B cell (primary cell): ENCODE measurements around the gene B4GALNT4. TPM values are rescaled to one million over a fixed set of nuclear protein-coding genes. Genes with fewer than 3 reads are reported as not detected.

Source experiments
- ATAC-seq: fragments of 200-7000 bp; cut with Tn5 transposase; one replicate; pipeline ENCODE4 v1.10.0; 2021; ENCODE audit warnings: low read depth, mild to moderate bottlenecking, moderate number of reproducible peaks, moderate library complexity
- CTCF ChIA-PET: fragments of 350-600 bp; sonication (Branson Sonifier 250); formaldehyde crosslinking; loops from one replicate; lab custom pipeline; 2021; ENCODE audit warnings: antibody characterized with exemption, inconsistent platforms; lab: Charles Lee
- POLR2A ChIA-PET: fragments of 350-600 bp; sonication (Branson Sonifier 250); formaldehyde crosslinking; loops from one replicate; lab custom pipeline; 2021; ENCODE audit warnings: antibody characterized with exemption; lab: Charles Lee
- DNase-seq: peaks from one replicate; pipeline ENCODE4 v3.0.0; 2013
- H2AFZ ChIP-seq: 2 replicates; pipeline ENCODE4 v1.6.1; 2012; ENCODE audit warnings: mild to moderate bottlenecking, low read depth, low read length; ENCODE audit not compliant: insufficient read depth, poor library complexity, severe bottlenecking
- H3K27ac ChIP-seq, 2 donors: 1 replicate in 1 of 2; 2 replicates in 1 of 2; pipeline ENCODE4 v1.5.1; 2012 to 2013; ENCODE audit warnings: low read length in 2 of 2, mild to moderate bottlenecking in 2 of 2, moderate library complexity in 1 of 2
- H3K27me3 ChIP-seq, 4 experiments: fragments of 200-600 bp in 1 of 4; sonication (generic) in 1 of 4; replicated peaks in 1 of 4; 1 replicate in 2 of 4; 2 replicates in 2 of 4; pipeline versions ENCODE4 v1.6.1 to v1.7.0; 2013 to 2016; ENCODE audit warnings: low read length in 3 of 4, mild to moderate bottlenecking in 2 of 4, mixed read lengths in 1 of 4, moderate library complexity in 1 of 4; ENCODE audit not compliant: insufficient read depth in 4 of 4, control insufficient read depth in 3 of 4; ENCODE audit errors: control extremely low read depth in 1 of 4
- H3K36me3 ChIP-seq, 2 experiments: replicated peaks in 1 of 2; 1 replicate in 1 of 2; 2 replicates in 1 of 2; pipeline versions ENCODE4 v1.6.1 to v1.7.1; 2013; ENCODE audit warnings: low read length in 1 of 2; ENCODE audit not compliant: insufficient read depth in 2 of 2, control insufficient read depth in 1 of 2; ENCODE audit errors: control extremely low read depth in 1 of 2, extremely low read depth in 1 of 2
- H3K4me1 ChIP-seq, 2 donors: fragments of 200-600 bp in 1 of 2; sonication (generic) in 1 of 2; 1 replicate in 1 of 2; 2 replicates in 1 of 2; pipeline versions ENCODE4 v1.5.1 to v1.6.1; 2013 to 2017; ENCODE audit warnings: low read length in 2 of 2; ENCODE audit not compliant: control insufficient read depth in 2 of 2, insufficient read depth in 2 of 2
- H3K4me2 ChIP-seq: replicated peaks from 2 replicates; pipeline ENCODE3; 2012; ENCODE audit warnings: mild to moderate bottlenecking, low read depth, low read length; ENCODE audit not compliant: poor library complexity, severe bottlenecking
- H3K4me3 ChIP-seq, 5 experiments: fragments of 200-600 bp in 1 of 5; sonication (generic) in 1 of 5; 1 replicate in 3 of 5; 2 replicates in 2 of 5; pipeline versions ENCODE4 v1.5.1 to v1.7.0; 2011 to 2016; ENCODE audit warnings: low read length in 4 of 5, mild to moderate bottlenecking in 4 of 5, low read depth in 2 of 5, control low read depth in 1 of 5, moderate library complexity in 1 of 5; ENCODE audit not compliant: insufficient read depth in 1 of 5; ENCODE audit errors: control extremely low read depth in 1 of 5, extremely low read depth in 1 of 5
- H3K79me2 ChIP-seq: fragments of 200-600 bp; sonication (generic); one replicate; pipeline ENCODE4 v1.6.0; 2016; ENCODE audit warnings: low read length; ENCODE audit not compliant: control insufficient read depth, insufficient read depth
- H3K9ac ChIP-seq: fragments of 200-600 bp; sonication (generic); 2 replicates; pipeline ENCODE4 v1.6.1; 2017; ENCODE audit warnings: mild to moderate bottlenecking, low read length, moderate library complexity
- H3K9me3 ChIP-seq, 3 donors: one replicate each; pipeline versions ENCODE4 v1.6.1 to v1.7.1; 2013; ENCODE audit warnings: low read length in 2 of 3; ENCODE audit not compliant: control insufficient read depth in 2 of 3, insufficient read depth in 1 of 3; ENCODE audit errors: control extremely low read depth in 1 of 3
- H4K20me1 ChIP-seq: 2 replicates; pipeline ENCODE4 v1.6.0; 2012; ENCODE audit warnings: mild to moderate bottlenecking, low read length; ENCODE audit not compliant: insufficient read depth, control insufficient read depth, poor library complexity, severe bottlenecking
- H3K27ac Mint-ChIP-seq: one replicate; pipeline ENCODE4 v1.8.0; 2021; ENCODE audit warnings: mixed read lengths
- H3K27me3 Mint-ChIP-seq: one replicate; pipeline ENCODE4 v1.8.0; 2021; ENCODE audit warnings: mixed read lengths
- H3K4me1 Mint-ChIP-seq: one replicate; pipeline ENCODE4 v1.8.0; 2021; ENCODE audit warnings: mixed read lengths
- H3K4me3 Mint-ChIP-seq: one replicate; pipeline ENCODE4 v1.8.0; 2021; ENCODE audit warnings: mixed read lengths
- H3K9me3 Mint-ChIP-seq: one replicate; pipeline ENCODE4 v1.8.0; 2022; ENCODE audit warnings: mixed read lengths; ENCODE audit not compliant: insufficient read depth
- EZH2 ChIP-seq: IDR thresholded peaks from 2 replicates; pipeline ENCODE4 v1.6.1; 2012; ENCODE audit warnings: borderline replicate concordance, low read depth, mild to moderate bottlenecking, moderate library complexity, low read length; ENCODE audit not compliant: insufficient read depth, poor library complexity, severe bottlenecking
- WGBS: methylation state at CpG from one replicate; pipeline ENCODE4 v1.1.5; 2013; ENCODE audit warnings: missing lambda C conversion rate; ENCODE audit not compliant: insufficient coverage; 5-methylcytosine and 5-hydroxymethylcytosine counted together
- intact Hi-C: fragments of 100-400 bp; cut with micrococcal nuclease; formaldehyde crosslinking; loops from one replicate; pipeline ENCODE4 v1.10.0; 2022
- polyA plus RNA-seq: library from polyadenylated mRNA; depleted of rRNA; stranded (reverse); fragments of >200 nt; gene quantifications from 2 replicates; pipeline ENCODE4 v1.2.3, GENCODE V29; 2012
- total RNA-seq, 2 donors: library from RNA; stranded (reverse); fragments of 120-200 nt in 1 of 2; gene quantifications; 1 replicate in 1 of 2; 2 replicates in 1 of 2; pipeline versions ENCODE4 v1.2.3 to v1.2.4, GENCODE V29; 2013 to 2022
- TF ChIP-seq, protein P1 (sequence below): fragments of 200-600 bp; IDR thresholded peaks from one replicate; pipeline ENCODE4 v1.8.0; 2022; ENCODE audit warnings: antibody characterized with exemption, mild to moderate bottlenecking

The B4GALNT4 gene
- total and polyA plus RNA-seq, 2 donors (not counting 1 experiment from before 2014, with no cell fraction given) = not detected

DNA sequence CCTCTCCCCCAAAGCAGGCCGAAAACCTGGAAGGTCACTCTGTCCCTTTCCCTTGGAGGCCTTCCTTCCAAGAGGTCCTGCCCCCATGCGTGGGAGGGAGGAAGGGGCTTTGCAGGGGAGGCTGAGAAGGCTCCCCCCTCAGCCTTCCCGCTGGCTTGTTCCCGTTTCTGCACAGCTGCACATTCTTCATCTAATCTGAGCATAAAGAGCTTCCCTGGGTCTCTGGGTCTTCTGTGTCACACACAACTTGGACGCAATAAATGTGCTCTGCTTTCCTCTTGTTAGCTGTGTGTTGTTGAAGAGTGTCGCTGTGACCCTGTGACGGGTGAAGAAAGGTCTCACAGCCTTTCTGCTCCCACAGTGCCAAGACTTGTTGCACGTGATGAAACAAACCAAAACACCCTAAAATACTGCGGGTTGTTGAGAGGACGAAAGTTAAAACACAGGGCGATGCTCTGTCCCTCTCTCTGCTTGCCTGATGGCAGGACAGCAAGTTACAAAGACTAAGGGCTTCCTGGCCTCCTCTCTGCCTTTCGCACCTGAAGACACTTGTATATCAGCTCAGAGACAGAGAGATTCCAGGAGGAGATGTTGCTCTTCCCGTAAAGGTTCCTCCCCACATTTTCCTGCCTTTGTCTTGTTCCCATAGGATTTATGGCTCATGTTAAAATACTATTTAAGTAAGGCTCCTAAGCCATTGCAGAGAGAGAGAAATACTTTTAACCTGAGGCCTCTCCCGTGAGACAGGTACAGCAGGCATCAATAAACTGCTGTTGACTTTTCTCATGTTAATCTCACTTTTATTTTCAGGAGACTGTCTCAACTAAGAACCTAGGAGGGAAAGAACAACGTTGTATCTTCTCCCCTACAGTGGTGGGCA, 33.3 kb upstream of the B4GALNT4 start:
- no peaks in the 10 kb centered on the region for H3K27me3 ChIP-seq
- H3K27ac Mint-ChIP-seq = peak overlapping the region; percentile 23
- H3K9me3 ChIP-seq = peaks cover 0 to 6% (median 0%) of the 10 kb centered on the region in 3 donors
- no peaks in the 10 kb centered on the region for H3K27me3 Mint-ChIP-seq
- CTCF ChIA-PET = no interaction called here
- no peak overlapping the region for H3K9ac ChIP-seq
- intact Hi-C loops = no loop called here
- no peak for ATAC-seq
- WGBS = 42% methylated on average over 4 of the region's 15 CpGs
- no peak overlapping the region for H3K27ac ChIP-seq
- H3K9me3 Mint-ChIP-seq = no peaks in the 10 kb centered on the region
- no peak for DNase-seq
- no peaks in the 10 kb centered on the region for H3K36me3 ChIP-seq
- peaks cover 21% of the 10 kb centered on the region for H3K4me1 Mint-ChIP-seq
- no peak overlapping the region for H3K4me3 ChIP-seq
- POLR2A ChIA-PET = no interaction called here
- H3K4me2 ChIP-seq = no peak overlapping the region
- peak overlapping the region; percentile 54 for H2AFZ ChIP-seq
- peaks cover 11 to 25% of the 10 kb centered on the region in 2 donors for H3K4me1 ChIP-seq
- no peak for TF ChIP-seq EZH2
- TF ChIP-seq, protein P1, sequence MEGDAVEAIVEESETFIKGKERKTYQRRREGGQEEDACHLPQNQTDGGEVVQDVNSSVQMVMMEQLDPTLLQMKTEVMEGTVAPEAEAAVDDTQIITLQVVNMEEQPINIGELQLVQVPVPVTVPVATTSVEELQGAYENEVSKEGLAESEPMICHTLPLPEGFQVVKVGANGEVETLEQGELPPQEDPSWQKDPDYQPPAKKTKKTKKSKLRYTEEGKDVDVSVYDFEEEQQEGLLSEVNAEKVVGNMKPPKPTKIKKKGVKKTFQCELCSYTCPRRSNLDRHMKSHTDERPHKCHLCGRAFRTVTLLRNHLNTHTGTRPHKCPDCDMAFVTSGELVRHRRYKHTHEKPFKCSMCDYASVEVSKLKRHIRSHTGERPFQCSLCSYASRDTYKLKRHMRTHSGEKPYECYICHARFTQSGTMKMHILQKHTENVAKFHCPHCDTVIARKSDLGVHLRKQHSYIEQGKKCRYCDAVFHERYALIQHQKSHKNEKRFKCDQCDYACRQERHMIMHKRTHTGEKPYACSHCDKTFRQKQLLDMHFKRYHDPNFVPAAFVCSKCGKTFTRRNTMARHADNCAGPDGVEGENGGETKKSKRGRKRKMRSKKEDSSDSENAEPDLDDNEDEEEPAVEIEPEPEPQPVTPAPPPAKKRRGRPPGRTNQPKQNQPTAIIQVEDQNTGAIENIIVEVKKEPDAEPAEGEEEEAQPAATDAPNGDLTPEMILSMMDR = no peak
- no peaks in the 10 kb centered on the region for H4K20me1 ChIP-seq
- no peak overlapping the region for H3K4me3 Mint-ChIP-seq
- no peaks in the 10 kb centered on the region for H3K79me2 ChIP-seq

DNA sequence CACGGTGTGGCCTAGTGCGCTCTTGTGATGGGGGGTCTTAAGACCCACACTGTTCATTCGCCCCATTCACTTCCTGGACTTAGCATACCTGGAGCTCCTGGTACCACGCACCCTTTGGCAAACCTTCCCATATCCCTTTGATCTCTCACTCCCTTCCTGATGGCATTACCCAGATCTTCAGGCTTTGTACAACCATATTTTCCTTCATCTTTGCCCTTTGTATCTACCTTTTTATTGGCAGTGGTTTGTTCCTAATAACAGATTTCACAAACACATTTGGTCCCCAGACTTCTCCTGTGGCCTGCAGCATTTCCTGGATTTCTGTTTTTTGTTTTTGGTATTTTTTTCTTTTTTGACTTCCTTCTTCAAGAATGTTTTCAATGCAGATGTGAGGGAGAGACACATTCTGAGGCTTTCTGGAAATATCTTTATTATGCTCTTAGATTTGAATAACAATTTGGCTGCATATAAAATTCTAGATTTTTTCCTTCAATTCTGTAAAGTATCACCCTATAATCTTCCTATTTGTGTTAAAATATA, 32.6 kb upstream of the B4GALNT4 start:
- H3K36me3 ChIP-seq = no peaks in the 10 kb centered on the region
- CTCF ChIA-PET = interaction anchor here (1.0 kb wide), 1 partner anchor 86 kb away, joined by 3 read pairs; no protein-coding TSS in a partner anchor
- no peak overlapping the region for H2AFZ ChIP-seq
- no peak overlapping the region for H3K4me2 ChIP-seq
- H3K4me1 ChIP-seq = peaks cover 14 to 25% of the 10 kb centered on the region in 2 donors
- TF ChIP-seq EZH2 = no peak
- TF ChIP-seq, protein P1 = no peak
- peaks cover 0 to 8% (median 0%) of the 10 kb centered on the region in 3 donors for H3K9me3 ChIP-seq
- Mint-ChIP-seq H3K9me3 (no peaks in the 10 kb centered on the region), H3K4me1 (peaks cover 24% of the 10 kb centered on the region), H3K27ac (no peak overlapping the region), H3K4me3 (no peak overlapping the region), H3K27me3 (no peaks in the 10 kb centered on the region)
- DNase-seq = no peak
- intact Hi-C loops = no loop called here
- H4K20me1 ChIP-seq = no peaks in the 10 kb centered on the region
- H3K27ac ChIP-seq = no peak overlapping the region
- no peaks in the 10 kb centered on the region for H3K79me2 ChIP-seq
- H3K9ac ChIP-seq = no peak overlapping the region
- no peak for ATAC-seq
- H3K4me3 ChIP-seq = no peak overlapping the region
- POLR2A ChIA-PET = no interaction called here
- no peaks in the 10 kb centered on the region for H3K27me3 ChIP-seq
- 80% methylated on average over 4 of the region's 4 CpGs for WGBS
